Gastroesophageal sphincter (tissue), 3 donors: Measurements from ENCODE around the gene MICU2.

Experiments
- CTCF ChIP-seq, 4 experiments: fragments of 200-600 bp in 2 of 4; fragments of 450-650 bp in 2 of 4; sonication (generic) in 1 of 4; IDR thresholded peaks; one replicate each; pipeline ENCODE4 v1.5.1; 2017 to 2019; ENCODE audit warnings: antibody characterized with exemption in 4 of 4, mild to moderate bottlenecking in 2 of 4, moderate library complexity in 2 of 4
- EP300 ChIP-seq: sonication (generic); formaldehyde crosslinking; IDR thresholded peaks from one replicate; pipeline ENCODE4 v1.6.1; 2017; ENCODE audit warnings: antibody characterized with exemption, mild to moderate bottlenecking
- POLR2A ChIP-seq, 2 donors: fragments of 450-650 bp; IDR thresholded peaks; one replicate each; pipeline ENCODE4 v1.6.1; 2017; ENCODE audit warnings: antibody characterized with exemption in 2 of 2, mild to moderate bottlenecking in 2 of 2, moderate library complexity in 1 of 2
- POLR2AphosphoS5 ChIP-seq: sonication (generic); formaldehyde crosslinking; IDR thresholded peaks from one replicate; pipeline ENCODE4 v1.6.1; 2017; ENCODE audit warnings: antibody characterized with exemption

GRCh38 chr13:21579754-21580316 lies 24.1 kb downstream of the MICU2 start:
- no peak for TF ChIP-seq POLR2AphosphoS5
- no peak for TF ChIP-seq POLR2A (IDR thresholded peaks at IDR 0.05)
- TF ChIP-seq EP300, result no peak
- no peak for TF ChIP-seq CTCF (IDR thresholded peaks at IDR 0.05)
